Thoracic aorta (tissue), 2 donors: ENCODE results near the gene WDR27. TPM values are rescaled to one million over a fixed set of nuclear protein-coding genes. Genes with fewer than 3 reads are reported as not detected.
"Not testable (repeated sequence)": the region's sequence is repeated elsewhere in the genome, so short reads cannot be mapped to it uniquely, and the experiment has no call there.

Source experiments
- ATAC-seq: fragments of 150-250 bp; one replicate; pipeline ENCODE4 v1.8.0; 2017; ENCODE audit warnings: low read depth; ENCODE audit not compliant: insufficient number of reproducible peaks, low FRiP score
- DNase-seq: peaks from one replicate; pipeline ENCODE4 v3.0.0-alpha.2; 2020; ENCODE audit warnings: low spot score
- H3K27ac ChIP-seq, 2 donors: fragments of 200-600 bp; sonication (generic); 1 replicate in 1 of 2; 2 replicates in 1 of 2; pipeline ENCODE4 v1.5.1; 2016; ENCODE audit warnings: mild to moderate bottlenecking in 2 of 2, moderate library complexity in 2 of 2
- H3K27me3 ChIP-seq: fragments of 200-600 bp; sonication (generic); replicated peaks from 2 replicates; pipeline ENCODE4 v1.6.0; 2016; ENCODE audit warnings: mild to moderate bottlenecking; ENCODE audit not compliant: insufficient read depth
- H3K36me3 ChIP-seq: fragments of 200-600 bp; sonication (generic); one replicate; pipeline ENCODE4 v1.5.1; 2016
- H3K4me1 ChIP-seq, 2 donors: fragments of 200-600 bp; sonication (generic); 1 replicate in 1 of 2; 2 replicates in 1 of 2; pipeline versions ENCODE4 v1.5.1 to v1.6.0; 2016; ENCODE audit warnings: low read depth in 2 of 2, mild to moderate bottlenecking in 1 of 2; ENCODE audit not compliant: control insufficient read depth in 1 of 2
- H3K4me3 ChIP-seq: fragments of 200-600 bp; sonication (generic); 2 replicates; pipeline ENCODE4 v1.5.1; 2016; ENCODE audit warnings: mild to moderate bottlenecking
- H3K9me3 ChIP-seq: fragments of 200-600 bp; sonication (generic); 2 replicates; pipeline ENCODE4 v1.5.1; 2016
- CTCF ChIP-seq: fragments of 200-600 bp; sonication (generic); IDR thresholded peaks from one replicate; pipeline ENCODE4 v1.5.1; 2019; ENCODE audit warnings: antibody characterized with exemption
- total RNA-seq, 2 donors: library from RNA; depleted of rRNA; stranded (reverse); fragments of >200 nt; gene quantifications; one replicate each; pipeline versions ENCODE4 v1.1.0 to v1.2.3, GENCODE V29; 2016

WDR27 gene
- total RNA-seq, 2 donors from 2014 or later: 22.5 to 48.2 TPM

- TF ChIP-seq CTCF: no peak
Measured at GRCh38 chr6:169650241-169650958, 51.4 kb downstream of the WDR27 start.

GRCh38 chr6:169648617-169649016, 53.2 kb downstream of the WDR27 start:
- Histone ChIP-seq H3K4me1 (no peaks in the 10 kb centered on the region), H3K36me3 (no peaks in the 10 kb centered on the region), H3K9me3 (no peaks in the 10 kb centered on the region), H3K27me3 (no peaks in the 10 kb centered on the region), H3K27ac (no peak overlapping the region), H3K4me3 (no peak overlapping the region)
- no peak for ATAC-seq
- no peak for DNase-seq
- TF ChIP-seq CTCF: no peak

More at GRCh38 chr6:169650241-169650958, 51.4 kb downstream of the WDR27 start:
- no peak overlapping the region for H3K27ac ChIP-seq
- H3K4me1 ChIP-seq: no peaks in the 10 kb centered on the region
- no peaks in the 10 kb centered on the region for H3K9me3 ChIP-seq
- no peak overlapping the region for H3K4me3 ChIP-seq
- no peaks in the 10 kb centered on the region for H3K27me3 ChIP-seq
- no peak for ATAC-seq
- H3K36me3 ChIP-seq: no peaks in the 10 kb centered on the region
- no peak for DNase-seq

GRCh38 chr6:169648092-169648491, 53.7 kb downstream of the WDR27 start:
- H3K27me3 ChIP-seq: no peaks in the 10 kb centered on the region
- DNase-seq (no peak), ATAC-seq (no peak)
- no peaks in the 10 kb centered on the region for H3K4me1 ChIP-seq
- no peak overlapping the region for H3K4me3 ChIP-seq
- TF ChIP-seq CTCF: no peak
- no peaks in the 10 kb centered on the region for H3K36me3 ChIP-seq
- no peak overlapping the region for H3K27ac ChIP-seq
- H3K9me3 ChIP-seq: no peaks in the 10 kb centered on the region

- no peaks in the 10 kb centered on the region for H3K4me1 ChIP-seq
- ATAC-seq: no peak
- H3K36me3 ChIP-seq: no peaks in the 10 kb centered on the region
- no peak overlapping the region for H3K27ac ChIP-seq
- H3K27me3 ChIP-seq: no peaks in the 10 kb centered on the region
- no peak for TF ChIP-seq CTCF
- DNase-seq: no peak
- H3K9me3 ChIP-seq: no peaks in the 10 kb centered on the region
- H3K4me3 ChIP-seq: no peak overlapping the region
Measured at GRCh38 chr6:169647637-169648036, 54.2 kb downstream of the WDR27 start.

- Histone ChIP-seq H3K27me3 (no peaks in the 10 kb centered on the region), H3K4me3 (no peak overlapping the region), H3K36me3 (no peaks in the 10 kb centered on the region), H3K4me1 (no peaks in the 10 kb centered on the region), H3K9me3 (no peaks in the 10 kb centered on the region), H3K27ac (no peak overlapping the region)
- ATAC-seq (no peak), DNase-seq (no peak)
- no peak for TF ChIP-seq CTCF
Measured at GRCh38 chr6:169646906-169647567, 54.8 kb downstream of the WDR27 start.

GRCh38 chr6:169645459-169645858, 56.4 kb downstream of the WDR27 start:
- H3K4me3 ChIP-seq, DNase-seq, ATAC-seq, H3K36me3 ChIP-seq, H3K27ac ChIP-seq, H3K9me3 ChIP-seq, H3K4me1 ChIP-seq, H3K27me3 ChIP-seq: not testable (repeated sequence)
